GM12878 (cell line): ENCODE data around the gene HS3ST2. TPM values are rescaled to one million over a fixed set of nuclear protein-coding genes. Genes with fewer than 3 reads are reported as not detected.

Experiments
- ATAC-seq: fragments of 200-7000 bp; cut with Tn5 transposase; 3 replicates; pipeline ENCODE4 v1.9.1; 2020; ENCODE audit warnings: mild to moderate bottlenecking, moderate library complexity
- BruUV-seq: library from RNA; stranded (reverse); fragments of 400-500 nt; replicated peaks from 2 replicates; lab custom pipeline; 2021; lab: Mats Ljungman, UMichigan
- CTCF ChIA-PET: fragments of 300-600 bp; sonication (Branson Sonifier 250); formaldehyde crosslinking; extraction: SDS; loops from one replicate; lab custom pipeline; 2021; ENCODE audit warnings: inconsistent platforms; lab: Yijun Ruan, JAX
- POLR2A ChIA-PET: fragments of 350-600 bp; formaldehyde crosslinking; extraction: SDS; loops from one replicate; lab custom pipeline; 2021; ENCODE audit warnings: inconsistent platforms; lab: Charles Lee
- RAD21 ChIA-PET: fragments of 300-600 bp; sonication (Branson Sonifier 250); formaldehyde crosslinking; loops from one replicate; lab custom pipeline; 2023; ENCODE audit warnings: antibody characterized with exemption; ENCODE audit not compliant: unreplicated experiment; lab: Charles Lee
- SMC1A ChIA-PET: fragments of 300-600 bp; sonication (Branson Sonifier 250); formaldehyde crosslinking; loops from one replicate; lab custom pipeline; 2023; ENCODE audit not compliant: unreplicated experiment, uncharacterized antibody; lab: Charles Lee
- DNase-seq: peaks from one replicate; pipeline ENCODE4 v3.0.0-alpha.2; 2011; ENCODE audit warnings: low read depth, low spot score
- FAIRE-seq: peaks from 3 replicates; lab custom pipeline; 2011; peaks lifted over from hg19 to GRCh38; lab: Jason Lieb, UNC
- H2AFZ ChIP-seq: 2 replicates; pipeline ENCODE4 v1.6.0; 2011; ENCODE audit warnings: low read depth, low read length, control low read depth; ENCODE audit not compliant: control insufficient read depth
- H3K27ac ChIP-seq: 2 replicates; pipeline ENCODE4 v1.5.1; 2011; ENCODE audit warnings: control low read depth; ENCODE audit not compliant: control insufficient read depth, insufficient read depth
- H3K27me3 ChIP-seq, 2 experiments: replicated peaks in 1 of 2; 2 replicates each; pipeline versions ENCODE4 v1.6.0 to v1.6.1; 2011; ENCODE audit warnings: low read length in 1 of 2; ENCODE audit not compliant: control insufficient read depth in 2 of 2, insufficient read depth in 2 of 2
- H3K36me3 ChIP-seq, 2 experiments: 2 replicates each; pipeline ENCODE4 v1.5.1; 2011; ENCODE audit warnings: low read length in 1 of 2; ENCODE audit not compliant: control insufficient read depth in 2 of 2, insufficient read depth in 2 of 2
- H3K4me1 ChIP-seq: 2 replicates; pipeline ENCODE4 v1.6.1; 2011; ENCODE audit warnings: mild to moderate bottlenecking, low read length, moderate library complexity, mixed read lengths; ENCODE audit not compliant: control insufficient read depth, insufficient read depth
- H3K4me2 ChIP-seq: 2 replicates; pipeline ENCODE4 v1.6.0; 2011; ENCODE audit warnings: control low read depth; ENCODE audit not compliant: control insufficient read depth, insufficient read depth
- H3K4me3 ChIP-seq: fragments of 200-600 bp; sonication (generic); 2 replicates; pipeline ENCODE4 v1.5.1; 2016
- H3K79me2 ChIP-seq: 2 replicates; pipeline ENCODE4 v1.6.0; 2011; ENCODE audit warnings: low read length; ENCODE audit not compliant: control insufficient read depth, insufficient read depth
- H3K9ac ChIP-seq: 2 replicates; pipeline ENCODE4 v1.8.0; 2011; ENCODE audit warnings: low read length, control low read depth, mixed read lengths; ENCODE audit not compliant: control insufficient read depth, insufficient read depth
- H3K9me3 ChIP-seq: replicated peaks from 3 replicates; pipeline ENCODE4 v1.5.1; 2011; ENCODE audit warnings: mild to moderate bottlenecking, low read length; ENCODE audit not compliant: control insufficient read depth, insufficient read depth
- H4K20me1 ChIP-seq: 2 replicates; pipeline ENCODE4 v1.6.0; 2011; ENCODE audit not compliant: control insufficient read depth, insufficient read depth
- ATF7 ChIP-seq: fragments of 450-650 bp; IDR thresholded peaks from 2 replicates; pipeline ENCODE4 v1.6.1; 2016; ENCODE audit warnings: low read depth, mild to moderate bottlenecking
- CBFB ChIP-seq: IDR thresholded peaks from 2 replicates; pipeline ENCODE4 v1.6.1; 2016; ENCODE audit warnings: antibody characterized with exemption, low read depth
- FOXM1 ChIP-seq: IDR thresholded peaks from 2 replicates; pipeline ENCODE4 v1.6.1; 2012; ENCODE audit warnings: low read depth, mild to moderate bottlenecking, inconsistent platforms, low read length, moderate library complexity
- GABPA ChIP-seq: IDR thresholded peaks from 2 replicates; pipeline ENCODE4 v1.6.1; 2014; ENCODE audit warnings: antibody characterized with exemption, low read depth, mild to moderate bottlenecking, inconsistent platforms
- HDAC2 ChIP-seq: fragments of 200-600 bp; sonication (generic); IDR thresholded peaks from 2 replicates; pipeline ENCODE4 v1.6.1; 2017
- HDAC6 ChIP-seq: fragments of 200-600 bp; sonication (generic); IDR thresholded peaks from one replicate; pipeline ENCODE4 v1.8.0; 2017; ENCODE audit warnings: antibody characterized with exemption; ENCODE audit not compliant: unreplicated experiment
- NBN ChIP-seq: fragments of 450-650 bp; IDR thresholded peaks from 2 replicates; pipeline ENCODE4 v1.6.1; 2016
- NFIC ChIP-seq: IDR thresholded peaks from 2 replicates; pipeline ENCODE4 v1.6.1; 2012; ENCODE audit warnings: low read depth, mild to moderate bottlenecking, inconsistent platforms, low read length, moderate library complexity
- PKNOX1 ChIP-seq: fragments of 450-650 bp; IDR thresholded peaks from 2 replicates; pipeline ENCODE4 v1.6.1; 2016; ENCODE audit warnings: mild to moderate bottlenecking
- POLR2AphosphoS2 ChIP-seq: IDR thresholded peaks from 2 replicates; pipeline ENCODE4 v1.6.1; 2011; ENCODE audit warnings: low read depth, mild to moderate bottlenecking, low read length, improper control_type of control experiment, moderate library complexity
- RAD51 ChIP-seq: fragments of 450-650 bp; IDR thresholded peaks from 2 replicates; pipeline ENCODE4 v1.6.1; 2016; ENCODE audit warnings: moderate library complexity, mild to moderate bottlenecking, inconsistent platforms
- RUNX3 ChIP-seq: IDR thresholded peaks from 2 replicates; pipeline ENCODE4 v1.6.1; 2012; ENCODE audit warnings: low read length, inconsistent platforms
- SMAD1 ChIP-seq: fragments of 450-650 bp; IDR thresholded peaks from 2 replicates; pipeline ENCODE4 v1.6.1; 2018; ENCODE audit warnings: mild to moderate bottlenecking, low read depth; ENCODE audit not compliant: partially characterized antibody
- SUZ12 ChIP-seq: fragments of 200-600 bp; sonication (generic); IDR thresholded peaks from one replicate; pipeline ENCODE4 v1.6.1; 2018; ENCODE audit warnings: antibody characterized with exemption, mild to moderate bottlenecking; ENCODE audit not compliant: unreplicated experiment
- USF1 ChIP-seq: IDR thresholded peaks from 2 replicates; pipeline ENCODE4 v1.6.1; 2011; ENCODE audit warnings: borderline replicate concordance, low read depth, mild to moderate bottlenecking, moderate library complexity, mixed read lengths, low read length; ENCODE audit not compliant: insufficient read depth; ENCODE audit errors: extremely low read length
- ZBTB11 ChIP-seq: fragments of 450-650 bp; formaldehyde crosslinking; IDR thresholded peaks from 2 replicates; pipeline ENCODE4 v1.5.0; 2022; ENCODE audit warnings: mild to moderate bottlenecking, missing genetic modification characterization
- ZNF24 ChIP-seq: fragments of 450-650 bp; IDR thresholded peaks from 2 replicates; pipeline ENCODE4 v1.6.1; 2017; ENCODE audit warnings: antibody characterized with exemption, mild to moderate bottlenecking
- WGBS: methylation state at CpG from one replicate; pipeline ENCODE4 v1.1.6; 2016; ENCODE audit warnings: low lambda C conversion rate; ENCODE audit not compliant: insufficient replicate concordance, insufficient coverage; ENCODE audit errors: missing lambda C conversion rate; 5-methylcytosine and 5-hydroxymethylcytosine counted together
- in situ Hi-C: fragments of 300-500 bp; cut with MboI; formaldehyde crosslinking; loops from 9 replicates; pipeline ENCODE4 v1.14.3; 2018; ENCODE audit warnings: mixed read lengths
- intact Hi-C: fragments of 100-400 bp; cut with micrococcal nuclease; formaldehyde crosslinking; loops from one replicate; pipeline ENCODE4 v1.14.2; 2022; ENCODE audit not compliant: unreplicated experiment
- polyA plus RNA-seq, 11 experiments: library from polyadenylated mRNA; depleted of rRNA in 4 of 11; unstranded in 6 of 11; stranded (reverse) in 5 of 11; fragments of >200 nt; fragmentation: Nextera tagmentation in 4 of 11; fragmentation: Illumina TruSeq in 1 of 11; extraction: Ambion mirVana in 4 of 11; extraction: Trizol in 1 of 11; gene quantifications; 1 replicate in 1 of 11; 2 replicates in 10 of 11; pipeline versions ENCODE4 v1.2.1 to v1.2.3, GENCODE V29; 2011 to 2016; ENCODE audit warnings: inconsistent platforms in 2 of 11, missing spikeins in 2 of 11, low read depth in 1 of 11
- total RNA-seq, 4 experiments: library from RNA; depleted of rRNA in 3 of 4; stranded (reverse); fragments of >200 nt in 3 of 4; fragmentation: Illumina TruSeq in 1 of 4; extraction: Trizol in 1 of 4; gene quantifications; 2 replicates each; pipeline versions ENCODE4 v1.2.1 to v1.2.3, GENCODE V29; 2013 to 2021
- TF ChIP-seq, protein P1 (sequence below): IDR thresholded peaks from 2 replicates; pipeline ENCODE4 v1.6.1; 2011; ENCODE audit warnings: mild to moderate bottlenecking, low read depth, low read length, moderate library complexity; ENCODE audit not compliant: insufficient replicate concordance

The HS3ST2 gene
- total and polyA plus RNA-seq, 10 of the 15 experiments (the other 5 are each of a cell fraction or from before 2014, with no cell fraction given), result not detected

GRCh38 chr16:22815863-22816262 lies 1.9 kb downstream of the HS3ST2 start:
- Histone ChIP-seq H3K4me2 (no peak overlapping the region), H3K9ac (no peak overlapping the region), H3K27ac (no peak overlapping the region), H2AFZ (no peak overlapping the region), H3K4me3 (no peak overlapping the region), H3K27me3 (peaks cover 0 to 3% of the 10 kb centered on the region in 2 experiments; a peak in 1 of 4 replicates)
- in situ Hi-C loops, result no loop called here
- no peak for FAIRE-seq
- no peak for TF ChIP-seq USF1
- no peak for TF ChIP-seq POLR2AphosphoS2
- TF ChIP-seq RUNX3, result no peak
- TF ChIP-seq SMAD1, result no peak
- no peak for TF ChIP-seq CBFB
- TF ChIP-seq NFIC, result no peak
- TF ChIP-seq PKNOX1, result no peak
- TF ChIP-seq ZBTB11 (CRISPR knock-in tag), result no peak
- no peak for TF ChIP-seq GABPA
- no peak for TF ChIP-seq ATF7
- TF ChIP-seq NBN, result no peak
- no peak for TF ChIP-seq ZNF24
- no peak for TF ChIP-seq SUZ12
- TF ChIP-seq RAD51, result no peak
- no peak for TF ChIP-seq HDAC2
- TF ChIP-seq HDAC6, result no peak
- TF ChIP-seq, protein P1, sequence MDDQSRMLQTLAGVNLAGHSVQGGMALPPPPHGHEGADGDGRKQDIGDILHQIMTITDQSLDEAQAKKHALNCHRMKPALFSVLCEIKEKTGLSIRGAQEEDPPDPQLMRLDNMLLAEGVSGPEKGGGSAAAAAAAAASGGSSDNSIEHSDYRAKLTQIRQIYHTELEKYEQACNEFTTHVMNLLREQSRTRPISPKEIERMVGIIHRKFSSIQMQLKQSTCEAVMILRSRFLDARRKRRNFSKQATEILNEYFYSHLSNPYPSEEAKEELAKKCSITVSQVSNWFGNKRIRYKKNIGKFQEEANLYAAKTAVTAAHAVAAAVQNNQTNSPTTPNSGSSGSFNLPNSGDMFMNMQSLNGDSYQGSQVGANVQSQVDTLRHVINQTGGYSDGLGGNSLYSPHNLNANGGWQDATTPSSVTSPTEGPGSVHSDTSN, result no peak
- no peak for TF ChIP-seq FOXM1
- TF ChIP-seq, all 136 proteins: peak for 0
- no peaks in the 10 kb centered on the region for H3K4me1 ChIP-seq
- ChIA-PET SMC1A (interaction anchor here (0.7 kb wide), 1 partner anchor 20 kb away, joined by 3 read pairs; no protein-coding TSS in a partner anchor), CTCF (no interaction called here), RAD21 (no interaction called here), POLR2A (no interaction called here)
- intact Hi-C loops, result no loop called here
- no peaks in the 10 kb centered on the region for H3K36me3 ChIP-seq
- H4K20me1 ChIP-seq, result no peaks in the 10 kb centered on the region
- no peak for ATAC-seq
- 15% methylated on average over 5 of the region's 5 CpGs for WGBS
- no peak for DNase-seq
- no TSS peak for BruUV-seq
- H3K79me2 ChIP-seq, result no peaks in the 10 kb centered on the region
- no peaks in the 10 kb centered on the region; the same call in 2 of the 3 replicates for H3K9me3 ChIP-seq
